Measurements from ENCODE around the gene EXOC5.

- TF ChIP-seq CTCF (IDR thresholded peaks at IDR 0.05) (no peak), POLR2A (IDR thresholded peaks at IDR 0.05) (no peak)
Observed at GRCh38 chr14:57287745-57288144, 19.0 kb upstream of the EXOC5 start.
